Upper lobe of right lung (tissue), 1 donor: Measurements from ENCODE around the gene ATG9A. TPM values are rescaled to one million over a fixed set of nuclear protein-coding genes. Genes with fewer than 3 reads are reported as not detected.
A peak's percentile ranks its signal among the peaks of the same experiment; 100 is the strongest.

ENCODE experiments used
- ATAC-seq: fragments of 200-7000 bp; cut with Tn5 transposase; one replicate; pipeline ENCODE4 v1.9.1; 2020; ENCODE audit warnings: mild to moderate bottlenecking, moderate library complexity
- DNase-seq: peaks from one replicate; pipeline ENCODE4 v3.0.0-alpha.2; 2020
- H3K27ac ChIP-seq: fragments of 200-600 bp; one replicate; pipeline ENCODE4 v1.8.0; 2022
- H3K27me3 ChIP-seq: fragments of 200-600 bp; one replicate; pipeline ENCODE4 v1.8.0; 2022; ENCODE audit warnings: mild to moderate bottlenecking
- H3K36me3 ChIP-seq: fragments of 200-600 bp; one replicate; pipeline ENCODE4 v1.8.0; 2022
- H3K4me1 ChIP-seq: fragments of 200-600 bp; one replicate; pipeline ENCODE4 v1.8.0; 2022
- H3K4me3 ChIP-seq: fragments of 200-600 bp; one replicate; pipeline ENCODE4 v1.8.0; 2022; ENCODE audit warnings: mild to moderate bottlenecking
- H3K9me3 ChIP-seq: fragments of 200-600 bp; one replicate; pipeline ENCODE4 v1.8.0; 2022
- CTCF ChIP-seq: fragments of 200-600 bp; IDR thresholded peaks from one replicate; pipeline ENCODE4 v1.8.0; 2022; ENCODE audit warnings: antibody characterized with exemption
- intact Hi-C: fragments of 100-400 bp; cut with DNase I; formaldehyde crosslinking; loops from one replicate; pipeline ENCODE4 v1.11.0; 2022
- total RNA-seq: library from RNA; stranded (reverse); fragmentation: NEBNext Ultra II Directional; extraction: Animal tissue kit (Norgen Biotek cat#: 25700); gene quantifications from one replicate; pipeline ENCODE4 v1.2.1, GENCODE V29; 2021
- donor health status: DM: no; HTN: yes; CAD: no; lungs with severe emphysema.

Gene ATG9A
- total RNA-seq, 1 donor from 2014 or later, result 48.2 TPM

GRCh38 chr2:219230059-219230540, 664 bp upstream of the ATG9A start:
- Histone ChIP-seq H3K9me3 (no peaks in the 10 kb centered on the region), H3K4me1 (peaks cover 27% of the 10 kb centered on the region), H3K27me3 (no peaks in the 10 kb centered on the region), H3K36me3 (peaks cover 57% of the 10 kb centered on the region), H3K4me3 (peak overlapping the region; percentile 74), H3K27ac (peak overlapping the region; percentile 88)
- intact Hi-C loops, result no loop called here
- ATAC-seq (peak; percentile 25), DNase-seq (peak; percentile 77)
- TF ChIP-seq CTCF, result no peak

GRCh38 chr2:219228911-219229304, 528 bp downstream of the ATG9A start:
- peak; percentile 5 for ATAC-seq
- no peak for DNase-seq
- H3K36me3 ChIP-seq, result peaks cover 57% of the 10 kb centered on the region

GRCh38 chr2:219228041-219228910, 1.2 kb downstream of the ATG9A start:
- intact Hi-C loops, result loop anchor here (10.0 kb wide), 1 partner anchor 53 kb away; the partner anchor contains the start of genes CNPPD1, RETREG2 and SLC23A3
- Histone ChIP-seq H3K36me3 (peaks cover 57% of the 10 kb centered on the region), H3K9me3 (no peaks in the 10 kb centered on the region), H3K4me3 (peak overlapping the region; percentile 74), H3K27me3 (no peaks in the 10 kb centered on the region), H3K27ac (peak overlapping the region; percentile 88), H3K4me1 (peaks cover 27% of the 10 kb centered on the region)
- no peak for TF ChIP-seq CTCF
- DNase-seq (no peak), ATAC-seq (no peak)

More at GRCh38 chr2:219228911-219229304, 528 bp downstream of the ATG9A start:
- intact Hi-C loops, result loop anchor here (10.0 kb wide), 1 partner anchor 54 kb away; the partner anchor contains the start of genes CNPPD1, RETREG2 and SLC23A3
- TF ChIP-seq CTCF, result no peak
- Histone ChIP-seq H3K4me1 (peaks cover 27% of the 10 kb centered on the region), H3K27ac (peak overlapping the region; percentile 88), H3K4me3 (peak overlapping the region; percentile 74), H3K27me3 (no peaks in the 10 kb centered on the region), H3K9me3 (no peaks in the 10 kb centered on the region)

- ATAC-seq, result no peak
- TF ChIP-seq CTCF, result no peak
- peaks cover 68% of the 10 kb centered on the region for H3K36me3 ChIP-seq
- H3K27me3 ChIP-seq, result no peaks in the 10 kb centered on the region
- no peaks in the 10 kb centered on the region for H3K9me3 ChIP-seq
- DNase-seq, result no peak
- intact Hi-C loops, result loop anchor here (10.0 kb wide), 1 partner anchor 51 kb away; the partner anchor contains the start of genes CNPPD1, RETREG2 and SLC23A3
- peaks cover 19% of the 10 kb centered on the region for H3K4me1 ChIP-seq
- no peak overlapping the region for H3K4me3 ChIP-seq
- no peak overlapping the region for H3K27ac ChIP-seq
These were observed 4.1 kb downstream of the ATG9A start for GRCh38 chr2:219225350-219225749.

GRCh38 chr2:219223831-219224610, 5.4 kb downstream of the ATG9A start:
- intact Hi-C loops, result loop anchor here (10.0 kb wide), 1 partner anchor 49 kb away; the partner anchor contains the start of genes CNPPD1, RETREG2 and SLC23A3
- Histone ChIP-seq H3K9me3 (no peaks in the 10 kb centered on the region), H3K27me3 (no peaks in the 10 kb centered on the region), H3K4me1 (peaks cover 27% of the 10 kb centered on the region), H3K4me3 (no peak overlapping the region), H3K27ac (no peak overlapping the region), H3K36me3 (peaks cover 79% of the 10 kb centered on the region)
- ATAC-seq (no peak), DNase-seq (no peak)
- no peak for TF ChIP-seq CTCF
